HG02798 (cell line): ENCODE results near the gene CAPN7.

Experiments
- ATAC-seq: cut with Tn5 transposase; IDR thresholded peaks from one replicate; pipeline ENCODE4 v1.9.1; 2021; ENCODE audit warnings: mild to moderate bottlenecking; ENCODE audit not compliant: unreplicated experiment, poor library complexity

CAPN7 gene

GRCh38 chr3:15292765-15293522, 86.9 kb downstream of the CAPN7 start:
- ATAC-seq: no peak

- no peak for ATAC-seq
Observed at GRCh38 chr3:15294929-15295328, 88.9 kb downstream of the CAPN7 start.

- ATAC-seq: no peak
Observed at GRCh38 chr3:15295506-15295905, 89.5 kb downstream of the CAPN7 start.

- ATAC-seq: no peak
Observed at GRCh38 chr3:15297608-15298350, 91.7 kb downstream of the CAPN7 start.

- ATAC-seq: no peak
Observed at GRCh38 chr3:15298504-15298903, 92.5 kb downstream of the CAPN7 start.

GRCh38 chr3:15299036-15299435, 93.0 kb downstream of the CAPN7 start:
- no peak for ATAC-seq

GRCh38 chr3:15300323-15301078, 94.5 kb downstream of the CAPN7 start:
- ATAC-seq: no peak

- no peak for ATAC-seq
Observed at GRCh38 chr3:15301761-15302160, 95.7 kb downstream of the CAPN7 start.
